IPS DF 6.9 (cell line): Measurements from ENCODE around the gene TCF7L1.
A peak's percentile ranks its signal among the peaks of the same experiment; 100 is the strongest.

Source experiments
- DNase-seq: peaks from one replicate; pipeline ENCODE4 v3.0.0-alpha.2; 2013; ENCODE audit warnings: low read depth, low spot score
- H3K27ac ChIP-seq: one replicate; pipeline ENCODE4 v1.5.1; 2013; ENCODE audit warnings: low read length, control low read depth
- H3K27me3 ChIP-seq: 2 replicates; pipeline ENCODE4 v1.6.1; 2013; ENCODE audit warnings: mild to moderate bottlenecking, low read length; ENCODE audit not compliant: control insufficient read depth, insufficient read depth
- H3K36me3 ChIP-seq: 2 replicates; pipeline ENCODE4 v1.6.1; 2013; ENCODE audit warnings: low read length; ENCODE audit not compliant: control insufficient read depth, insufficient read depth
- H3K4me1 ChIP-seq: 2 replicates; pipeline ENCODE4 v1.6.1; 2013; ENCODE audit warnings: low read length; ENCODE audit not compliant: control insufficient read depth, insufficient read depth
- H3K4me3 ChIP-seq: 2 replicates; pipeline ENCODE4 v1.5.1; 2013; ENCODE audit warnings: mild to moderate bottlenecking, low read length
- H3K9me3 ChIP-seq: 2 replicates; pipeline ENCODE4 v1.6.1; 2013; ENCODE audit warnings: low read length, inconsistent platforms; ENCODE audit not compliant: control insufficient read depth, insufficient read depth
- WGBS: extraction: QIAGEN DNeasy Blood & Tissue Kit; methylation state at CpG from one replicate; pipeline ENCODE4 v1.1.7; 2013; ENCODE audit warnings: mixed read lengths, missing lambda C conversion rate; ENCODE audit not compliant: insufficient read length, insufficient coverage; 5-methylcytosine and 5-hydroxymethylcytosine counted together

The TCF7L1 gene, protein sequence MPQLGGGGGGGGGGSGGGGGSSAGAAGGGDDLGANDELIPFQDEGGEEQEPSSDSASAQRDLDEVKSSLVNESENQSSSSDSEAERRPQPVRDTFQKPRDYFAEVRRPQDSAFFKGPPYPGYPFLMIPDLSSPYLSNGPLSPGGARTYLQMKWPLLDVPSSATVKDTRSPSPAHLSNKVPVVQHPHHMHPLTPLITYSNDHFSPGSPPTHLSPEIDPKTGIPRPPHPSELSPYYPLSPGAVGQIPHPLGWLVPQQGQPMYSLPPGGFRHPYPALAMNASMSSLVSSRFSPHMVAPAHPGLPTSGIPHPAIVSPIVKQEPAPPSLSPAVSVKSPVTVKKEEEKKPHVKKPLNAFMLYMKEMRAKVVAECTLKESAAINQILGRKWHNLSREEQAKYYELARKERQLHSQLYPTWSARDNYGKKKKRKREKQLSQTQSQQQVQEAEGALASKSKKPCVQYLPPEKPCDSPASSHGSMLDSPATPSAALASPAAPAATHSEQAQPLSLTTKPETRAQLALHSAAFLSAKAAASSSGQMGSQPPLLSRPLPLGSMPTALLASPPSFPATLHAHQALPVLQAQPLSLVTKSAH

GRCh38 chr2:85132834-85133637, at the start of gene TCF7L1:
TCF7L1 (plus strand) TSS chr2:85133392; CDS start chr2:85133685, 293 bp downstream.
- H3K4me1 ChIP-seq, result peaks cover 5% of the 10 kb centered on the region; the same call in 1 of the 2 replicates
- H3K36me3 ChIP-seq, result no peaks in the 10 kb centered on the region
- H3K9me3 ChIP-seq, result no peaks in the 10 kb centered on the region
- no peaks in the 10 kb centered on the region for H3K27me3 ChIP-seq
- DNase-seq, result peak; percentile 61
- no peak within 1 kb of the TSS for H3K27ac ChIP-seq
- no CpG with 5 or more reads among the region's 91 CpGs for WGBS
- H3K4me3 ChIP-seq, result peak within 1 kb of the TSS; percentile 95

- H3K9me3 ChIP-seq, result no peaks in the 10 kb centered on the region
Observed at GRCh38 chr2:85085563-85085962, 47.6 kb upstream of the TCF7L1 start.

DNA sequence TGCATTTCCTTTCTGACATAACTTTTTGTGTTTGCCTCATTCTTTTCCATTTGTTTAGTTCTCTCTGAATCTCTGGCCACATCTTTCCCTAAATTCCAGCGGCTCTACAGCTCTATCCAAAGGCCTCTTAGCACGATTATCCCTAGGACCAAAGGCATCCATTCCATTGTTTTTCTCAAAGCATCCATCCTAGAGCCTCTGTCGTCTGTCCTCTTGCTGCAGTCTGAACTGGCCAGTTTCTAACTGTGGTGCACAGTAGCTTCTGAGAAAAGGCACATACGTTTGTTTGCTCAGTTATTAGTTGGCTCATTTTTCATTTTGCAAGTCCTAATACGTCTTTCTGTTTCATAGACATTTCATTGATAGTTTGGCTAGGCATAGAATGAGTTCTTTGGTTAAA, 45.7 kb upstream of the TCF7L1 start:
- Histone ChIP-seq H3K4me1 (peaks cover 1% of the 10 kb centered on the region; the same call in 1 of the 2 replicates), H3K4me3 (no peak overlapping the region), H3K27me3 (no peaks in the 10 kb centered on the region), H3K9me3 (no peaks in the 10 kb centered on the region), H3K27ac (no peak overlapping the region), H3K36me3 (no peaks in the 10 kb centered on the region)
- WGBS, result no CpG with 5 or more reads among the region's 5 CpGs
- DNase-seq, result no peak

More at GRCh38 chr2:85085563-85085962, 47.6 kb upstream of the TCF7L1 start:
- no peaks in the 10 kb centered on the region for H3K36me3 ChIP-seq
- no peak for DNase-seq
- no CpG with 5 or more reads among the region's 3 CpGs for WGBS
- peaks cover 1% of the 10 kb centered on the region; the same call in 1 of the 2 replicates for H3K4me1 ChIP-seq
- H3K27ac ChIP-seq, result no peak overlapping the region
- no peaks in the 10 kb centered on the region for H3K27me3 ChIP-seq
- no peak overlapping the region for H3K4me3 ChIP-seq

GRCh38 chr2:85088921-85089320, 44.3 kb upstream of the TCF7L1 start:
- Histone ChIP-seq H3K27me3 (no peaks in the 10 kb centered on the region), H3K27ac (no peak overlapping the region), H3K36me3 (no peaks in the 10 kb centered on the region), H3K9me3 (no peaks in the 10 kb centered on the region), H3K4me3 (no peak overlapping the region), H3K4me1 (peaks cover 1% of the 10 kb centered on the region; the same call in 1 of the 2 replicates)
- WGBS, result no CpG with 5 or more reads among the region's 2 CpGs
- DNase-seq, result no peak

- Histone ChIP-seq H3K4me3 (no peak overlapping the region), H3K9me3 (no peaks in the 10 kb centered on the region), H3K27me3 (no peaks in the 10 kb centered on the region), H3K36me3 (no peaks in the 10 kb centered on the region), H3K4me1 (peaks cover 1% of the 10 kb centered on the region; the same call in 1 of the 2 replicates), H3K27ac (no peak overlapping the region)
- WGBS, result no CpG with 5 or more reads among the region's 6 CpGs
- no peak for DNase-seq
Observed at GRCh38 chr2:85089585-85089984, 43.6 kb upstream of the TCF7L1 start.

DNA sequence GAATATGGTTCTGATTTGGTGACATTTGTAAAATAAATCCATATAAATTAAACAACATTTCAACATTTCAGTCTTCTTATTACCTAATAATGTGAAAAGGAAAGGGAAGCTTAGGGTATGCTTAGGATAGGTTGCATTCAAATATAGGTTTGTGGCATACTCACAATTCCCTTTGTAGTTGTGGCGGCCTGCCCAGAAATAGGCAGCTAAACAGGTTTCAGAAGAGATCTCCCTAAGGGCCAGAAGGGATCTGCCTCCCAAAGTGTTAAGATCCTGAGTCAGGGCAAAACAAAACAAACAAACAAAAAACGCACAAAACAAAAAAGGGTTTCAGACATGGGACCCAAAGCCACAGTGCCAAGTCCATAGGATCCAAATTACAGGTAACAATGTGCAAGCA, 41.4 kb upstream of the TCF7L1 start:
- Histone ChIP-seq H3K4me3 (no peak overlapping the region), H3K36me3 (no peaks in the 10 kb centered on the region), H3K27me3 (no peaks in the 10 kb centered on the region), H3K27ac (no peak overlapping the region), H3K4me1 (peaks cover 1% of the 10 kb centered on the region; the same call in 1 of the 2 replicates), H3K9me3 (no peaks in the 10 kb centered on the region)
- WGBS, result no CpG with 5 or more reads among the region's 2 CpGs
- no peak for DNase-seq

DNA sequence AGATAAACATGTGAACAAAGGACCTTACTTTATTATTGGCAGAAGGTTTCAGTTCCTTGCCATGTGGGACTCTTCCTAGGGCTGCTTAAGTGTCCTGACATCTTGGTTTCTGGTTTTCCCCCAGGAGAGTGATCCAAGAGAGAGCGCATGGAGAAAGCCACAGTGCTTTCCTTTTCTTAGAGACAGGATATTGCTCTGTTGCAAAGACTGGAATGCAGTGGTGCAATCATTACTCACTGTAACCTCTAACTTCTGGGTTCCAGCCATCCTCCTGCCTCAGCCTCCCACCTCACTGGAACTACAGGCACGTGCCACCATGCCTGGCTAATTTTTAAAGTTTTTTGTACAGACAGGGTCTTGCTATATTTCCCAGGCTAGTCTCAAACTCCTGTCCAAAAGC, 38.1 kb upstream of the TCF7L1 start:
- no peak for DNase-seq
- Histone ChIP-seq H3K27ac (no peak overlapping the region), H3K9me3 (no peaks in the 10 kb centered on the region), H3K4me3 (no peak overlapping the region), H3K4me1 (no peaks in the 10 kb centered on the region; the same call in 1 of the 2 replicates), H3K36me3 (no peaks in the 10 kb centered on the region), H3K27me3 (no peaks in the 10 kb centered on the region)
- WGBS, result no CpG with 5 or more reads among the region's 2 CpGs

GRCh38 chr2:85096616-85097015, 36.6 kb upstream of the TCF7L1 start:
- no peak for DNase-seq
- H3K4me3 ChIP-seq, result no peak overlapping the region
- no peaks in the 10 kb centered on the region for H3K4me1 ChIP-seq
- no CpG with 5 or more reads among the region's 6 CpGs for WGBS
- H3K9me3 ChIP-seq, result no peaks in the 10 kb centered on the region
- H3K27me3 ChIP-seq, result no peaks in the 10 kb centered on the region
- H3K27ac ChIP-seq, result no peak overlapping the region
- no peaks in the 10 kb centered on the region for H3K36me3 ChIP-seq

DNA sequence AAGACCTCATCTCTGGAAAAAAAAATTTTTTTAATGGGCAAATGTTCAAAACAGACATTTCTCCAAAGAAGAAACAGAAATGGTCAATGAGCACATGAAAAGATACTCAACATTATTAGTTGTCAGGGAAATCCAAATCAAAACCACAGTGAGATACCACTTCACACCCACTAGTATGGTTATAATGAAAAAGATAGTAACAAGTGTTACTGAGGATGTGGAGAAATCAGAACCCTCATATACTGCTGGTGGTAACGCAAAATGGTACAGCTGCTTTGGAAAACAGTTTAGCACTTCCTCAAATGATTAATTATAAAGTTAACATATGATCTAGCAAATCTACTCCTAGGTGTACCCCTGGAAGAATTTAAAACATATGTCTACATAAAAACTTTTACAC, 29.0 kb upstream of the TCF7L1 start:
- Histone ChIP-seq H3K4me1 (no peaks in the 10 kb centered on the region), H3K27me3 (no peaks in the 10 kb centered on the region), H3K36me3 (no peaks in the 10 kb centered on the region), H3K27ac (no peak overlapping the region), H3K4me3 (no peak overlapping the region), H3K9me3 (no peaks in the 10 kb centered on the region)
- WGBS, result no CpG with 5 or more reads among the region's 1 CpG
- no peak for DNase-seq

- WGBS, result no CpG with 5 or more reads among the region's 8 CpGs
- no peak for DNase-seq
- Histone ChIP-seq H3K27ac (no peak overlapping the region), H3K4me1 (no peaks in the 10 kb centered on the region), H3K36me3 (no peaks in the 10 kb centered on the region), H3K27me3 (no peaks in the 10 kb centered on the region), H3K4me3 (no peak overlapping the region), H3K9me3 (no peaks in the 10 kb centered on the region)
Observed at GRCh38 chr2:85106489-85107180, 26.6 kb upstream of the TCF7L1 start.
